BJ (cell line): ENCODE results near the gene CAMKK1. TPM values are rescaled to one million over a fixed set of nuclear protein-coding genes. Genes with fewer than 3 reads are reported as not detected.

Experiments used
- CTCF ChIA-PET: fragments of 350-600 bp; formaldehyde crosslinking; extraction: SDS; loops from one replicate; lab custom pipeline; 2021; ENCODE audit warnings: antibody characterized with exemption, inconsistent platforms; lab: Yijun Ruan, JAX
- POLR2A ChIA-PET: fragments of 300-600 bp; sonication (Branson Sonifier 250); formaldehyde crosslinking; extraction: SDS; loops from one replicate; lab custom pipeline; 2021; ENCODE audit warnings: antibody characterized with exemption; lab: Charles Lee
- DNase-seq: peaks from one replicate; pipeline ENCODE4 v3.0.0-alpha.2; 2011; ENCODE audit warnings: low read depth
- H3K27me3 ChIP-seq: 2 replicates; pipeline ENCODE4 v1.6.0; 2011; ENCODE audit warnings: low read length; ENCODE audit not compliant: control insufficient read depth, insufficient read depth
- H3K36me3 ChIP-seq: 2 replicates; pipeline ENCODE4 v1.5.1; 2011; ENCODE audit warnings: low read length; ENCODE audit not compliant: control insufficient read depth, insufficient read depth
- H3K4me3 ChIP-seq: 2 replicates; pipeline ENCODE4 v1.5.1; 2011; ENCODE audit warnings: low read depth, mild to moderate bottlenecking, control low read depth, low read length
- polyA plus RNA-seq: library from polyadenylated mRNA; depleted of rRNA; stranded (reverse); fragments of >200 nt; gene quantifications from 2 replicates; pipeline ENCODE4 v1.2.3, GENCODE V29; 2011
- TF ChIP-seq, protein P1 (sequence below): IDR thresholded peaks from 2 replicates; pipeline ENCODE4 v1.5.1; 2011; ENCODE audit warnings: low read depth, mild to moderate bottlenecking, control low read depth, inconsistent platforms, low read length, moderate library complexity; ENCODE audit not compliant: insufficient read depth

The CAMKK1 gene
- polyA plus RNA-seq, 1 experiment = 6.1 TPM

DNA sequence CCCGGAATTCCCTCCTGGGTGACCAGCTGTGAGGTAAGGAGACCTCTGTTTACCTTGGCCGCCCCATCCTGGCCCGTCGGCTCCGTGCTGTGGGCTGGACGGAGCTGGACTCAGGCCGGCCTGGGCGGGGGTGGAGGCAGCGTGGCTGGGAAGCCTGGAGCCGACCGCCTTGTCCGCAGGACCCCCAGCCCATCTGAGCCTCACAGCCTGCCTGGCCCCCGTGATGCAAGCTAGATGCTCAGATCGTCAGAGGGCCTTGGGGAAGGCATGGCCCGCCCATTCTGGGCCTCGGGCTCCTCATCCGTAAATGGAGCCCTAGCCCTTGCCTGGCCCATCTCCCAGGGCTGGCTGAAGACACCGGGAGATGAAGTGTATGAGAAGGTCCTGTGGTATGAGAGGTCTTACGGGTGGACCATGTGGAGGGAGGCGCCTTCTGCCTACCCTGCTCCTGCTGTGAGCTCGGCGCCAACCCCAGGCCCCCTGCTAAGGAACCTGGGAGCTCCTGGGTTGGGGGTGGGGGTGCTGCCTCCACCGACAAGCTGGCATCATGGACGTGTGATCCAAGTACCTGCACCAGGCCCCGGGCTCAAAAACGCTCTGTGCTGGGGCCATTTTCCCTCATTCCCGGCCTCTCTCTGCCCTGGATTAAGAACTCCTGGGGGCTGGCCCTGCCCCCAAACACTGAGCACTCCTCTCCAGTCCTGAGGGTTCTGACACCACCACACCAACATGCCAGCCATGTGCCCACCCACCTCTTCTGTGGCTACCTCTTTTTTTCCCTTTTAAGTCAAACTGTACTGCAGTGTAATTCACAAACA is 28.9 kb upstream of the CAMKK1 start:
- Histone ChIP-seq H3K36me3 (no peaks in the 10 kb centered on the region), H3K27me3 (no peaks in the 10 kb centered on the region; the same call in 1 of the 2 replicates), H3K4me3 (no peak overlapping the region)
- ChIA-PET CTCF (interaction anchor here (1.0 kb wide), 1 partner anchor 9 kb away, joined by 4 read pairs; no protein-coding TSS in a partner anchor), POLR2A (no interaction called here)
- TF ChIP-seq, protein P1, sequence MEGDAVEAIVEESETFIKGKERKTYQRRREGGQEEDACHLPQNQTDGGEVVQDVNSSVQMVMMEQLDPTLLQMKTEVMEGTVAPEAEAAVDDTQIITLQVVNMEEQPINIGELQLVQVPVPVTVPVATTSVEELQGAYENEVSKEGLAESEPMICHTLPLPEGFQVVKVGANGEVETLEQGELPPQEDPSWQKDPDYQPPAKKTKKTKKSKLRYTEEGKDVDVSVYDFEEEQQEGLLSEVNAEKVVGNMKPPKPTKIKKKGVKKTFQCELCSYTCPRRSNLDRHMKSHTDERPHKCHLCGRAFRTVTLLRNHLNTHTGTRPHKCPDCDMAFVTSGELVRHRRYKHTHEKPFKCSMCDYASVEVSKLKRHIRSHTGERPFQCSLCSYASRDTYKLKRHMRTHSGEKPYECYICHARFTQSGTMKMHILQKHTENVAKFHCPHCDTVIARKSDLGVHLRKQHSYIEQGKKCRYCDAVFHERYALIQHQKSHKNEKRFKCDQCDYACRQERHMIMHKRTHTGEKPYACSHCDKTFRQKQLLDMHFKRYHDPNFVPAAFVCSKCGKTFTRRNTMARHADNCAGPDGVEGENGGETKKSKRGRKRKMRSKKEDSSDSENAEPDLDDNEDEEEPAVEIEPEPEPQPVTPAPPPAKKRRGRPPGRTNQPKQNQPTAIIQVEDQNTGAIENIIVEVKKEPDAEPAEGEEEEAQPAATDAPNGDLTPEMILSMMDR = no peak
- no peak for DNase-seq

DNA sequence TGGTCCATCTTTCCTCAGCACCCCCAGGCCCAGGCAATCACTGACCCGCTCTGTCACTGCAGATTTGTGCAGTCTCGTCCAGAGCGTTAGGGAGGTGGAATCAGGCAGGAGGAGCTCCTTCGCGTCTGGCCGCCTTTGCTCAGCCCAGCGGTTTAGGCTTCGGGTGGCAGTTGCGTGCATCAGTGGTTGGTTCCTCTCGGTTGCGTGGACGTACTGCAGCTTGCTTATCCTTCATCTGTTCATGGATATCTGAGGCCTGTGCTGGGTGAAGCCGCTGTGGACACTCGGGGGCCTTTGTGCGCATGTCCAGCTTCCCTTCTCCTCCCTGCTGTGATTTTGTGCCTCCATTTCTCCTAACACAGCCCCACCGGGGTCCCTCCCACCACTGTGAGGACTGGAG is 28.2 kb upstream of the CAMKK1 start:
- H3K36me3 ChIP-seq = no peaks in the 10 kb centered on the region

DNA sequence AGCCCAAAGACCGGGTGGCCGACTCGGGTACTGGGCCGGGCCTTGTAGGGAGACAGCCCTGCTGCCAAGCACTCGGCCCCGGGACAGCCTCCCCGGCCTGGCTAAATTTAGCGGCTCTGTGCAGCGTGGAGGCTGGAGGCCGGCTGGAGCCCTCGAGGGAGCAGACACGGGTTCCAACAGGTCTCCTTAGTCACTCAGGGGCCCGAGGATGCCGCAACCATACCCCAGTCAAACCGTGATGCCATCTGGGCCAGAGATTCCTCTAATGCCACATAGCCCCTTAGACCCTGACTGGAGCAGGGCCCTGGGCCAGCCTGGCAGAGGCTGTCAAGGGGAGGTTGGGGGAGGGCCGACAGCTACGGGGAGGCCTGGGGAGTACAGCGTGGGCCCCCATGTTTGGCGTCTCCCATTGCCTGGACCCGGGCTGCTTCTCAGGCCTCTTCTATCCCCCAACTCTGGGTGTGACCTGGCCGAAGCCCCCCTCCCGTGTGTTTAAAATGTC is 26.3 kb upstream of the CAMKK1 start:
- CTCF ChIA-PET = no interaction called here
- TF ChIP-seq, protein P1 = no peak

More for the DNA sequence above, 28.2 kb upstream of the CAMKK1 start:
- DNase-seq = no peak
- TF ChIP-seq, protein P1 = no peak
- H3K4me3 ChIP-seq = no peak overlapping the region
- no peaks in the 10 kb centered on the region for H3K27me3 ChIP-seq
- CTCF ChIA-PET = no interaction called here
- POLR2A ChIA-PET = no interaction called here

DNA sequence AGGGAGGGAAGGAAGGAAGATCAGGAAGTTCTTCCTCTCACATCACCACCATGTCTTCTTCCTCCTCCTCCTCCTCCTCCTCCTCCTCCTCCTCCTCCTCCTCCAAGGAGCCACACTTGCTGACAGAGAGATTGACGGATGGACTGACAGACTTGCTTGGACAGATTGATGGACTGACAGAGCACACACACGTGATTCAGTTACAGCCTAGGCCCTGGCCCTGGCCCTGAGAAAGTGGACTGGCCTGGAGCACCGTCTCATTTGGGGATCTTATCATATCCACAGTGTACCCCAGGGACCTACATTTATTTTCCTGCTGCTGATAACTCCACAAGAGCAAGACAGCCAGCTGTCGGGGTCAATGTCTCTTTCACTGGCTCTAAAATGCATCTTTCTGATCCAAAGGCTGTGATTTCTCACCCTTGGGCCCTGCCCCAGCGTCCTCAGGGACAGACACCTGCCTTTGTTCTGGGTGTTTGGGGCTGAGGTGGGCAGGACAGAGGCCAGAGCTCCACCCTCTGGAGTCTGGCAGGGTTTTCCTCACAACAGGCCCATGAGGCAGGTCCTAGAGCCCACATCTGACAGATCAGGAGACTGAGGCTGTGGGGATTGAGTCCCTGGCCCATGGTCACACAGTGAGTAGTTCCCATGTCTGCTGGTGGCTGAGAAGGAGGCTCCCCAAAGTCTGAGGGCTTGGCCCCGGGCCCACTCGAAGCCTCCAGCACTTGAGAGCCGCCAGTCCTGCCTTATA is 25.7 kb upstream of the CAMKK1 start:
- no peaks in the 10 kb centered on the region for H3K27me3 ChIP-seq
- no peak for DNase-seq
- ChIA-PET POLR2A (no interaction called here), CTCF (interaction anchor here (0.8 kb wide), 1 partner anchor 492 kb away, joined by 3 read pairs; no protein-coding TSS in a partner anchor)
- no peaks in the 10 kb centered on the region for H3K36me3 ChIP-seq
- H3K4me3 ChIP-seq = no peak overlapping the region
- TF ChIP-seq, protein P1 = no peak

More for the DNA sequence above, 26.3 kb upstream of the CAMKK1 start:
- POLR2A ChIA-PET = no interaction called here
- H3K36me3 ChIP-seq = no peaks in the 10 kb centered on the region
- H3K4me3 ChIP-seq = no peak overlapping the region
- DNase-seq = no peak
- H3K27me3 ChIP-seq = no peaks in the 10 kb centered on the region
